Middle frontal gyrus (tissue), 1 donor: ENCODE measurements around the gene LMX1B.

Experiments
- DNase-seq: peaks from one replicate; pipeline ENCODE4 v3.0.0-alpha.2; 2015; ENCODE audit warnings: low spot score; ENCODE audit errors: extremely low spot score

Gene LMX1B

GRCh38 chr9:126617823-126618165, 4.1 kb downstream of the LMX1B start:
- DNase-seq: no peak

DNA sequence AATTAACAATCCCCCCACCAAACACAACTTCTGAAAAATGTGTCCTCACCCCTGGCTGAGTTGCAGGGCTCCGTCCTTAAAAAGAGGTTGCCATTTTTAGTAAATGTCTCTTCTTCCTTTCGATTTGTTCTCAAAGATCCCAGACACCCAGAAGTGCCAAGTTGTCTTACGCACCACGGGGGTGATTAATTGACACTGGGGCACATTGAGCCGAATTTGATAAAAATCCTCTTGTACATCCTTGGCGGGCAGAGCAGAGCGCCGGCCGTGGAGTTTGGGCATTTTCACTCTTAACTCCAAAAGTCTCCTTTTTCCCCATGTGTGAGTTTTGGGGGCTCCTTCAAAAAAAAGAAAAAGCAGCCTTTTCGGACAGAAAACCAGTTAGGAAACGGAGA, 4.5 kb downstream of the LMX1B start:
- no peak for DNase-seq

GRCh38 chr9:126618585-126619360, 5.0 kb downstream of the LMX1B start:
- no peak for DNase-seq

- DNase-seq: no peak
These were observed 5.8 kb downstream of the LMX1B start for GRCh38 chr9:126619361-126620135.

- DNase-seq: no peak
These were observed 6.8 kb downstream of the LMX1B start for GRCh38 chr9:126620478-126620877.

GRCh38 chr9:126621061-126621918, 7.6 kb downstream of the LMX1B start:
- no peak for DNase-seq

DNA sequence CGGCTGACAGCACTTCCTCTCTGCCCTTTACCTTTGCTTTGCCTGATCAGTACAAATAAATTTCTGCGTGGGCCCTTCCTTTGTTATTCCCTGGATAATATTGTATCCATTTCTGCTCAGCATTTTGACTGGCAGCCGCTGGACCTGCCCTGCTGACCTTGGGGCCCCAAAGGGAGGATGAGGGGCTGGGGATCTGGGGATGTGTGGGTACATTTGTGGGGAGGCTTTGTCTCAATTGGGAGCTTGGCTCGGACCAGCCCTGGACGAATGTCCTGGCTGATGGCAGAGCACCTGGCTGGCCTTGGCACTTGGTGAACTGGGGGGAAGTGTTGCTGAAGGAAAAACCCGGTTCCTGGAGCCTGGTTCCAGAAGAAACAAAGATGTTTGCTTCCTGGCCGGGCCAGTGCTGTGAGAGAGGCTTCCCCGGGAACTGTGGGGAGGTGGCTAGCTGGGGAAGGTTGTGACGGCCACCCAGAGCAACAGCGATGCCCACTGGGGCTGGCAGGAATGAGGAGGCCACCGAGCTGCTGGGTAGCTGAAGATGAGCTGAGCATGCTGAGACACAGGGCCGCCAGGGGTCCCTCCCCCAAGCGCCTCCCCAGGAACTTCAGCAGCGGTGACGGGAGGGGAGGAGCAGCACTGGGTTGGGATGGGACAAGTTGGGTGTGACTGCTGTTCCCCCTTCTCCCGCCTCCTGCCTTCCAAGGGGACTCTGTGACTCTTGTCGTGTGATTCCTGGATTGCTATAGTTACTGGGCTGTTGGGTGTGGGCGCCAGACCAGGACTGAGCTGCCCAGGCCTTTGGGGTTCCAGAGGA, 8.4 kb downstream of the LMX1B start:
- DNase-seq: no peak

DNA sequence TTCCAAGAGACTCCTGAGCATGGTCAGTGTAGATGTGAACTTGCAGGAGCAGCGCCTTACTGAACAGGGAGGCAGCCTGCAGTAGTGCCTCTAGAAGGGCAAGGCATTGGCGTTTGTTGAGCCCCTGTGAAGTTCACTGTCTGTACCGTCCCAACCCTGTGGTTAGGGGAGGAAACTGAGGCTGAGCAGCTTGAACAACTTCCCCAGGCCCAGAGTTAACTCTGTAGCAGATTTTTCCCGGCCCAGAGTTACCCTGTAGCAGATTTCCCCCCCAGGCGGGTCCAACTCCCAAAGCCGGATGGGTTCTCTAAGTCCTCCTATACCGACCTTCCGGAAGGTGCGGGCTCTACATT, 9.6 kb downstream of the LMX1B start:
- DNase-seq: no peak

- no peak for DNase-seq
These were observed 10.1 kb downstream of the LMX1B start for GRCh38 chr9:126623667-126624478.

- no peak for DNase-seq
These were observed 10.7 kb downstream of the LMX1B start for GRCh38 chr9:126624479-126624826.

DNA sequence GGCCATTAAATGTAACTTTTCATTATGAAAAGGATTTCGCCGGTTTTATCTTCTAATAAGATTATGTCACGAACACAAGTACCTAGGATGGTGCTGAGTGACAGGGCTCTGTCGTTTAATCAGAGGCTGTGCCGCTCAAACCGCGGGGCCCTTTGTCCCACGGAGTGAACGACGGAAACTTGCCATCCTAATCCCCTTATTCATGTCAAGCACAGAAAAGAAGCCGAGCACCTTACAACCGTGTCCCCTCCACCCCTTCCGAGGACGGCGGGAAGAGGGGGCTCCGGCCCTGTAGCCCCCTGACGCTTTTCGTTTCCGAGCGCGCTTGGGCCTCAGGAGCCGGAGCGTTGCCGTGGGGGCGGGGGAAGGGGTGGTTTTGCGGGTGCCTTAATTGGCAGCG, 11.2 kb downstream of the LMX1B start:
- no peak for DNase-seq

GRCh38 chr9:126625329-126626126, 11.8 kb downstream of the LMX1B start:
- no peak for DNase-seq

- no peak for DNase-seq
These were observed 12.6 kb downstream of the LMX1B start for GRCh38 chr9:126626127-126626925.

GRCh38 chr9:126626926-126627233, 13.2 kb downstream of the LMX1B start:
- no peak for DNase-seq

- no peak for DNase-seq
These were observed 14.4 kb downstream of the LMX1B start for GRCh38 chr9:126628146-126628545.

GRCh38 chr9:126628969-126629674, 15.4 kb downstream of the LMX1B start:
- no peak for DNase-seq

DNA sequence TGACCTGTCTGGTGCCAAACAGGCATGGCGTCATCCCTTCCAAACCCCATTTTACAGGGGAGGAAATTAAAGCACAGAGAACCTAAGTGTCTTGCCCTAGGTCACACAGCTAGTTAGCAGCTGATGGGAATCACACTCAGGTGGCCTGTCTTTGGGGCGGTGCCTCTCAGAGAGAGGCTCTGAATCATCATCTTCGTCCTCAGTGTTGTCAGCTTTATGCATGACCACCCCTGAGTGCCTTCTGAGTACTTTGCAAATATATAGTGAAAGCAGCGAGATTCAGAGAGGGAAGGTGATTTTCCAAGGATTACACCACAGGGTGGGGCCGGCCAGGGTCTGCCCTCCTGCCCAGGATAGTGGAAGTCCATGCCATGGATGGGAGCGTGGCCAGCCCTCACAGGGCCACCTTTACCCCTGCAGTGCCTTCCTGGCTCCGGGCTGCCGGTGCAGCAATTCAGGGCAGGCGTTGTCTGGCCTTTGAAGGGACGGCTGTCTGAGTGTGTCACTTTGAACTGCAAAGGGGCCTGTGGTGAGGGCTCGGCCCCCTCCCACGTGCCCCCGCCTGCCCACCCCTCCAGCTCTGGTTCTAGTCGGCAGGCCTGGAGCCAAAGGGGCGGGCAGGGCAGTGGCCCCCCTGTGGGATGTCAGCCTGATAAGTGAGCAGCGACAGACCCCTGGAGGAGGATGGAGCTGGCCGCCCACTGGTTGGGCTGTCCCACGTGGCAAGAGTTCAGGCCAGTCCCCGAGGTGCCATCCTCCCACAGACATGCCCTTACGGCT, 16.9 kb downstream of the LMX1B start:
- no peak for DNase-seq

- no peak for DNase-seq
These were observed 17.5 kb downstream of the LMX1B start for GRCh38 chr9:126631254-126631653.
